ENCODE results near the gene ASMTL. TPM values are rescaled to one million over a fixed set of nuclear protein-coding genes. Genes with fewer than 3 reads are reported as not detected.

The ASMTL gene
- total and polyA plus RNA-seq, 2 of the 13 experiments (the other 11 are each of a cell fraction or from before 2014, with no cell fraction given): 5.6 to 16.3 TPM

DNA sequence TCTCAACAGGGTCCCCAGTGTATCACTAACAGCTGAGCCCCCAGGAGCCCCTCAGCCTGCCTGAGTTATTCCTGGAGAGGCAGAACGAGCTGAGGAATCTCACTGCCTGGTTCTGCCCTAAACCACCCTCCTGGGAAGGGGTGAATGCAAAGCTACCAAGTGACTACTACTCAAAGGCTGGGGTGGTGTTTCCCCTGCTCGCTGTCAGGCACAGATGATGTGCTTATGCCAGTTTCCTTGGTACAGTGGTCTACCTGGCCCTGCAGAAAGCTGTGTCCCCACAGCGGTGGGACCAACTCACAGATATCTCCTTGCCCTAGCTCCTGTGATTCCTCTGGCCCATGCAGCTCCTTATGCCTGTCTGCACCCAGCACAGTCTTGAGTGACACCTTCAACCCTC, 35.4 kb upstream of the ASMTL start (continued):
- TF ChIP-seq ELF3 (CRISPR knock-in tag; IDR thresholded peaks at IDR 0.05) (no peak), ZNF792 (CRISPR knock-in tag; IDR thresholded peaks at IDR 0.05) (no peak), ZNF549 (CRISPR knock-in tag; IDR thresholded peaks at IDR 0.05) (no peak)
- TF ChIP-seq, protein P1, sequence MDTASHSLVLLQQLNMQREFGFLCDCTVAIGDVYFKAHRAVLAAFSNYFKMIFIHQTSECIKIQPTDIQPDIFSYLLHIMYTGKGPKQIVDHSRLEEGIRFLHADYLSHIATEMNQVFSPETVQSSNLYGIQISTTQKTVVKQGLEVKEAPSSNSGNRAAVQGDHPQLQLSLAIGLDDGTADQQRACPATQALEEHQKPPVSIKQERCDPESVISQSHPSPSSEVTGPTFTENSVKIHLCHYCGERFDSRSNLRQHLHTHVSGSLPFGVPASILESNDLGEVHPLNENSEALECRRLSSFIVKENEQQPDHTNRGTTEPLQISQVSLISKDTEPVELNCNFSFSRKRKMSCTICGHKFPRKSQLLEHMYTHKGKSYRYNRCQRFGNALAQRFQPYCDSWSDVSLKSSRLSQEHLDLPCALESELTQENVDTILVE (CRISPR knock-in tag; IDR thresholded peaks at IDR 0.05): no peak

DNA sequence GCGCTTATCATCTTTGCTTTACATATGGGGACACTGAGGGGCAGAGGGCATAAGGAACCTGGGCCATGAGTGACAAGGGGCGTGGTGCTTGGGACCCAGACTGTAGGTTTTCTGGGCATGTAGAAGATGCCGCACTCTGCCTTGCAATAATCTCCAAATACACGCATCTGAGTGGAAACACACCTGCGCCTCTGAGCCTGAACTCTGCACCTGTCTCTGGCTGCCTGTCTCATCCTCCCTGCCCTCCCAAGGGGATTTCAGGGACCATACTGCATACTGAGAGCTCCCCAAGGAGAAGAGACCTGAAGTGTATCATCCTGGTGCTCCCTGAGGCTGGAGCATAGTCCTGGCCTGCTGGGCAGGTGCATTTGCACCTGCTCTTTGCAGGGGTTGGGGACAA, 34.7 kb upstream of the ASMTL start:
- no TSS peak for BruUV-seq (replicated peaks)
- no peak for TF ChIP-seq IRX3 (CRISPR knock-in tag; IDR thresholded peaks at IDR 0.05; ENCODE audit: borderline replicate concordance, low read depth)
- no peak for TF ChIP-seq ZNF547 (CRISPR knock-in tag; IDR thresholded peaks at IDR 0.05)
- TF ChIP-seq, protein P2, sequence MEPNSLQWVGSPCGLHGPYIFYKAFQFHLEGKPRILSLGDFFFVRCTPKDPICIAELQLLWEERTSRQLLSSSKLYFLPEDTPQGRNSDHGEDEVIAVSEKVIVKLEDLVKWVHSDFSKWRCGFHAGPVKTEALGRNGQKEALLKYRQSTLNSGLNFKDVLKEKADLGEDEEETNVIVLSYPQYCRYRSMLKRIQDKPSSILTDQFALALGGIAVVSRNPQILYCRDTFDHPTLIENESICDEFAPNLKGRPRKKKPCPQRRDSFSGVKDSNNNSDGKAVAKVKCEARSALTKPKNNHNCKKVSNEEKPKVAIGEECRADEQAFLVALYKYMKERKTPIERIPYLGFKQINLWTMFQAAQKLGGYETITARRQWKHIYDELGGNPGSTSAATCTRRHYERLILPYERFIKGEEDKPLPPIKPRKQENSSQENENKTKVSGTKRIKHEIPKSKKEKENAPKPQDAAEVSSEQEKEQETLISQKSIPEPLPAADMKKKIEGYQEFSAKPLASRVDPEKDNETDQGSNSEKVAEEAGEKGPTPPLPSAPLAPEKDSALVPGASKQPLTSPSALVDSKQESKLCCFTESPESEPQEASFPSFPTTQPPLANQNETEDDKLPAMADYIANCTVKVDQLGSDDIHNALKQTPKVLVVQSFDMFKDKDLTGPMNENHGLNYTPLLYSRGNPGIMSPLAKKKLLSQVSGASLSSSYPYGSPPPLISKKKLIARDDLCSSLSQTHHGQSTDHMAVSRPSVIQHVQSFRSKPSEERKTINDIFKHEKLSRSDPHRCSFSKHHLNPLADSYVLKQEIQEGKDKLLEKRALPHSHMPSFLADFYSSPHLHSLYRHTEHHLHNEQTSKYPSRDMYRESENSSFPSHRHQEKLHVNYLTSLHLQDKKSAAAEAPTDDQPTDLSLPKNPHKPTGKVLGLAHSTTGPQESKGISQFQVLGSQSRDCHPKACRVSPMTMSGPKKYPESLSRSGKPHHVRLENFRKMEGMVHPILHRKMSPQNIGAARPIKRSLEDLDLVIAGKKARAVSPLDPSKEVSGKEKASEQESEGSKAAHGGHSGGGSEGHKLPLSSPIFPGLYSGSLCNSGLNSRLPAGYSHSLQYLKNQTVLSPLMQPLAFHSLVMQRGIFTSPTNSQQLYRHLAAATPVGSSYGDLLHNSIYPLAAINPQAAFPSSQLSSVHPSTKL (CRISPR knock-in tag; IDR thresholded peaks at IDR 0.05): no peak
- TF ChIP-seq PHF8 (CRISPR knock-in tag; IDR thresholded peaks at IDR 0.05): no peak
- TF ChIP-seq KDM4B (CRISPR knock-in tag; IDR thresholded peaks at IDR 0.05): no peak
- TF ChIP-seq HNRNPUL1 (IDR thresholded peaks at IDR 0.05; ENCODE audit: low read depth, low read length): no peak
- no peak for TF ChIP-seq ATM (IDR thresholded peaks at IDR 0.05; ENCODE audit: borderline replicate concordance)
- no peak for TF ChIP-seq ZNF749 (CRISPR knock-in tag; IDR thresholded peaks at IDR 0.05; ENCODE audit: borderline replicate concordance)
- no peak for TF ChIP-seq GATA4 (IDR thresholded peaks at IDR 0.05; ENCODE audit: borderline replicate concordance, low read depth)
- no peak for TF ChIP-seq SRSF9 (IDR thresholded peaks at IDR 0.05; ENCODE audit: borderline replicate concordance, insufficient read depth, low read depth, low read length, poor library complexity, severe bottlenecking)
- TF ChIP-seq, protein P3, sequence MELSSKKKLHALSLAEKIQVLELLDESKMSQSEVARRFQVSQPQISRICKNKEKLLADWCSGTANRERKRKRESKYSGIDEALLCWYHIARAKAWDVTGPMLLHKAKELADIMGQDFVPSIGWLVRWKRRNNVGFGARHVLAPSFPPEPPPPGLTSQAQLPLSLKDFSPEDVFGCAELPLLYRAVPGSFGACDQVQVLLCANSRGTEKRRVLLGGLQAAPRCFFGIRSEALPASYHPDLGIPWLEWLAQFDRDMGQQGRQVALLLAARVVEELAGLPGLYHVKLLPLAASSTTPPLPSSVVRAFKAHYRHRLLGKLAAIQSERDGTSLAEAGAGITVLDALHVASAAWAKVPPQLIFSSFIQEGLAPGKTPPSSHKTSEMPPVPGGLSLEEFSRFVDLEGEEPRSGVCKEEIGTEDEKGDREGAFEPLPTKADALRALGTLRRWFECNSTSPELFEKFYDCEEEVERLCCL (CRISPR knock-in tag; IDR thresholded peaks at IDR 0.05; ENCODE audit: borderline replicate concordance): no peak
- TF ChIP-seq, protein P4, sequence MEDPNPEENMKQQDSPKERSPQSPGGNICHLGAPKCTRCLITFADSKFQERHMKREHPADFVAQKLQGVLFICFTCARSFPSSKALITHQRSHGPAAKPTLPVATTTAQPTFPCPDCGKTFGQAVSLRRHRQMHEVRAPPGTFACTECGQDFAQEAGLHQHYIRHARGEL (CRISPR knock-in tag; IDR thresholded peaks at IDR 0.05): no peak
- no peak for TF ChIP-seq ISL2 (CRISPR knock-in tag; IDR thresholded peaks at IDR 0.05)
- TF ChIP-seq FLYWCH1 (CRISPR knock-in tag; IDR thresholded peaks at IDR 0.05): no peak
- no peak for TF ChIP-seq DNMT3B (CRISPR knock-in tag; conservative IDR thresholded peaks at IDR 0.05)

More for the DNA sequence above, 34.7 kb upstream of the ASMTL start:
- H3K36me3 ChIP-seq (replicated peaks in 1 of 2; ENCODE audit: control insufficient read depth in 1 of 2, insufficient read depth in 2 of 2, low read length in 2 of 2): no peaks in the 10 kb centered on the region
- no peak overlapping the region for H3K27ac ChIP-seq (ENCODE audit: extremely low read length, insufficient read depth, low read length)
- no peak for FAIRE-seq
- no peaks in the 10 kb centered on the region for H4K20me1 ChIP-seq (ENCODE audit: insufficient read depth, low read length)
- H2AFZ ChIP-seq (ENCODE audit: low read length): no peak overlapping the region
- H3K9me3 ChIP-seq (ENCODE audit: low read length): no peaks in the 10 kb centered on the region
- H3K79me2 ChIP-seq (ENCODE audit: insufficient read depth, low read length): no peaks in the 10 kb centered on the region
- in situ Hi-C loops (cut with HindIII; ENCODE audit: extremely low pct_ligation_motif_present, low pct_unique_long_range_greater_than_20kb) (no loop called here), intact Hi-C loops (cut with micrococcal nuclease; ENCODE audit: unreplicated experiment) (no loop called here)
- H3K27me3 ChIP-seq (ENCODE audit: control insufficient read depth in 1 of 2, insufficient read depth in 2 of 2, low read length in 2 of 2): no peaks in the 10 kb centered on the region
- no peak for DNase-seq (ENCODE audit: low spot score)
- WGBS (ENCODE audit: low lambda C conversion rate): 100% methylated on average over 3 of the region's 5 CpGs
- ATAC-seq: no peak
- H3K9ac ChIP-seq (ENCODE audit: insufficient read depth, low read depth, low read length): no peak overlapping the region
- ChIA-PET CTCF (ENCODE audit: low intra/inter-chr PET ratio, low total read pairs) (no interaction called here), POLR2A (no interaction called here)
- no peak overlapping the region for H3K4me3 ChIP-seq (replicated peaks in 1 of 3; ENCODE audit: insufficient read depth in 1 of 3, low read depth in 2 of 3, low read length in 3 of 3)
- no peak overlapping the region for H3K4me2 ChIP-seq (ENCODE audit: low read depth, low read length)
- H3K4me1 ChIP-seq (ENCODE audit: insufficient read depth, low read length): peaks cover 15% of the 10 kb centered on the region
